GM19099 (cell line): Measurements from ENCODE around the gene MIEN1.

Source experiments
- POLR2A ChIP-seq: IDR thresholded peaks from 3 replicates; pipeline ENCODE4 v1.6.1; 2011; ENCODE audit warnings: low read depth; ENCODE audit not compliant: insufficient read length; ENCODE audit errors: extremely low read depth

The MIEN1 gene

GRCh38 chr17:39759204-39759603 is 28.9 kb upstream of the MIEN1 start:
- TF ChIP-seq POLR2A = no peak

GRCh38 chr17:39757931-39758873 is 27.9 kb upstream of the MIEN1 start:
- no peak for TF ChIP-seq POLR2A

GRCh38 chr17:39757176-39757662 is 26.9 kb upstream of the MIEN1 start:
- TF ChIP-seq POLR2A = peak; percentile 32

GRCh38 chr17:39756380-39757079 is 26.2 kb upstream of the MIEN1 start:
- TF ChIP-seq POLR2A = no peak

GRCh38 chr17:39755554-39756379 is 25.4 kb upstream of the MIEN1 start:
- peak; percentile 58 for TF ChIP-seq POLR2A

GRCh38 chr17:39754958-39755553 is 24.7 kb upstream of the MIEN1 start:
- no peak for TF ChIP-seq POLR2A

- TF ChIP-seq POLR2A = peak; percentile 45
Measured at GRCh38 chr17:39754161-39754957, 24.0 kb upstream of the MIEN1 start.

GRCh38 chr17:39753514-39754160 is 23.3 kb upstream of the MIEN1 start:
- peak; percentile 68 for TF ChIP-seq POLR2A

GRCh38 chr17:39752241-39752881 is 22.0 kb upstream of the MIEN1 start:
- no peak for TF ChIP-seq POLR2A

- no peak for TF ChIP-seq POLR2A
Measured at GRCh38 chr17:39751637-39752036, 21.3 kb upstream of the MIEN1 start.

GRCh38 chr17:39751016-39751543 is 20.7 kb upstream of the MIEN1 start:
- no peak for TF ChIP-seq POLR2A
